ENCODE measurements around the gene GJC1. TPM values are rescaled to one million over a fixed set of nuclear protein-coding genes. Genes with fewer than 3 reads are reported as not detected.

GJC1 gene
- total and polyA plus RNA-seq, 9 of the 15 experiments (the other 6 are each of a cell fraction or from before 2014, with no cell fraction given) = 0.04 to 1.4 (median 0.18) TPM; not detected in 1

DNA sequence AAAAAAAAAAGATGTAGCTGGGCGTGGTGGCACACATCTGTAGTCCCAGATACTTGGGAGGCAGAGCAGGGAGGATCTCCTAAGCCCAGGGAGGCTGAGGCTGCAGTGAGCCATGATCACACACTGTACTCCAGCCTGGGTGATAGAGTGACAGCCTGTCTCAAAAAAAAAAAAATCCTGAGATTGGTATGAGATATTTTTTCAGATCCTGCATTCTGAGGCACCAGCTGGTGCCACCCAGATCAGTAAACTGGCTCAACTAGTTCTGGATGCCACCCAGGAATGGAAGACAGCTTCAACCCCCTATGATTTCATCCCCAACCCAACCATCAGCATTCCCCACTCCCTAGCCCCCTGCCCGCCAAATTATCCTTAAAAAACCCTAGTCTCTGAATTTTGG is 7.1 kb upstream of the GJC1 start:
- CTCF ChIA-PET (ENCODE audit: low intra/inter-chr PET ratio) = no interaction called here
- 6% methylated on average over 2 of the region's 2 CpGs for WGBS (ENCODE audit: insufficient coverage, low coverage, missing lambda C conversion rate)
- TF ChIP-seq HMGN3 (IDR thresholded peaks at IDR 0.05; ENCODE audit: borderline replicate concordance, extremely low read depth, insufficient read length, low read depth, low read length) (no peak), ZNF354B (CRISPR knock-in tag; IDR thresholded peaks at IDR 0.05) (no peak), ZNF232 (CRISPR knock-in tag; IDR thresholded peaks at IDR 0.05) (no peak), BACH1 (tag; IDR thresholded peaks at IDR 0.05) (no peak), RB1 (IDR thresholded peaks at IDR 0.05; ENCODE audit: low read depth) (no peak), ZNF146 (CRISPR knock-in tag; IDR thresholded peaks at IDR 0.05; ENCODE audit: unreplicated experiment) (no peak), E2F3 (CRISPR knock-in tag; IDR thresholded peaks at IDR 0.05) (no peak)
- TF ChIP-seq, protein P1, sequence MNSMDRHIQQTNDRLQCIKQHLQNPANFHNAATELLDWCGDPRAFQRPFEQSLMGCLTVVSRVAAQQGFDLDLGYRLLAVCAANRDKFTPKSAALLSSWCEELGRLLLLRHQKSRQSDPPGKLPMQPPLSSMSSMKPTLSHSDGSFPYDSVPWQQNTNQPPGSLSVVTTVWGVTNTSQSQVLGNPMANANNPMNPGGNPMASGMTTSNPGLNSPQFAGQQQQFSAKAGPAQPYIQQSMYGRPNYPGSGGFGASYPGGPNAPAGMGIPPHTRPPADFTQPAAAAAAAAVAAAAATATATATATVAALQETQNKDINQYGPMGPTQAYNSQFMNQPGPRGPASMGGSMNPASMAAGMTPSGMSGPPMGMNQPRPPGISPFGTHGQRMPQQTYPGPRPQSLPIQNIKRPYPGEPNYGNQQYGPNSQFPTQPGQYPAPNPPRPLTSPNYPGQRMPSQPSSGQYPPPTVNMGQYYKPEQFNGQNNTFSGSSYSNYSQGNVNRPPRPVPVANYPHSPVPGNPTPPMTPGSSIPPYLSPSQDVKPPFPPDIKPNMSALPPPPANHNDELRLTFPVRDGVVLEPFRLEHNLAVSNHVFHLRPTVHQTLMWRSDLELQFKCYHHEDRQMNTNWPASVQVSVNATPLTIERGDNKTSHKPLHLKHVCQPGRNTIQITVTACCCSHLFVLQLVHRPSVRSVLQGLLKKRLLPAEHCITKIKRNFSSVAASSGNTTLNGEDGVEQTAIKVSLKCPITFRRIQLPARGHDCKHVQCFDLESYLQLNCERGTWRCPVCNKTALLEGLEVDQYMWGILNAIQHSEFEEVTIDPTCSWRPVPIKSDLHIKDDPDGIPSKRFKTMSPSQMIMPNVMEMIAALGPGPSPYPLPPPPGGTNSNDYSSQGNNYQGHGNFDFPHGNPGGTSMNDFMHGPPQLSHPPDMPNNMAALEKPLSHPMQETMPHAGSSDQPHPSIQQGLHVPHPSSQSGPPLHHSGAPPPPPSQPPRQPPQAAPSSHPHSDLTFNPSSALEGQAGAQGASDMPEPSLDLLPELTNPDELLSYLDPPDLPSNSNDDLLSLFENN (IDR thresholded peaks at IDR 0.05; ENCODE audit: low read depth in 2 of 2, low read length in 2 of 2) = no peak
- no peaks in the 10 kb centered on the region for H4K20me1 ChIP-seq (replicated peaks; ENCODE audit: control insufficient read depth, insufficient read depth, low read length)
- no peak overlapping the region for H3K27ac ChIP-seq (ENCODE audit: extremely low read depth, low read depth, low read length)
- POLR2A ChIA-PET = interaction anchor here (0.5 kb wide), 1 partner anchor 126 kb away, joined by 4 read pairs; no protein-coding TSS in a partner anchor
- H3K4me2 ChIP-seq (ENCODE audit: insufficient read depth, low read length) = no peak overlapping the region
- peaks cover 0 to 16% of the 10 kb centered on the region in 2 experiments; a peak in 3 of 5 replicates for H3K27me3 ChIP-seq (ENCODE audit: control insufficient read depth in 2 of 2, insufficient read depth in 2 of 2, low read length in 2 of 2)
- no peak overlapping the region for H3K9ac ChIP-seq (ENCODE audit: insufficient read depth in 1 of 2, low read depth in 2 of 2, low read length in 2 of 2)
- no peaks in the 10 kb centered on the region for H3K36me3 ChIP-seq (ENCODE audit: control insufficient read depth, insufficient read depth, low read length)
- in situ Hi-C loops (cut with MboI) (no loop called here), intact Hi-C loops (cut with micrococcal nuclease) (no loop called here)
- no peaks in the 10 kb centered on the region for H3K4me1 ChIP-seq (replicated peaks in 1 of 2; ENCODE audit: control insufficient read depth in 2 of 2, insufficient read depth in 2 of 2, low read length in 2 of 2)
- no peak overlapping the region for H2AFZ ChIP-seq (ENCODE audit: low read depth, low read length)
- BruUV-seq (replicated peaks) = no TSS peak
- FAIRE-seq = no peak
- ATAC-seq = no peak
- DNase-seq (ENCODE audit: extremely low read depth in 1 of 4, low spot score in 3 of 4) = no peak
- H3K79me2 ChIP-seq (ENCODE audit: control insufficient read depth, insufficient read depth, low read length) = no peaks in the 10 kb centered on the region
- H3K9me1 ChIP-seq (ENCODE audit: control insufficient read depth, insufficient read depth, low read length) = no peaks in the 10 kb centered on the region
- H3K4me3 ChIP-seq = no peak overlapping the region
- no peaks in the 10 kb centered on the region for H3K9me3 ChIP-seq (replicated peaks; ENCODE audit: control insufficient read depth, insufficient read depth, low read depth, low read length)
